Gastroesophageal sphincter (tissue), 4 donors: ENCODE measurements around the gene RPRD1B. TPM values are rescaled to one million over a fixed set of nuclear protein-coding genes. Genes with fewer than 3 reads are reported as not detected.

ENCODE experiments used
- ATAC-seq: fragments of 150-250 bp; one replicate; pipeline ENCODE4 v1.9.1; 2016; ENCODE audit warnings: mild to moderate bottlenecking, moderate library complexity
- H3K27ac ChIP-seq, 4 donors: fragments of 200-600 bp; sonication (generic) in 3 of 4; 1 replicate in 3 of 4; 2 replicates in 1 of 4; pipeline ENCODE4 v1.5.1; 2016 to 2019
- H3K27me3 ChIP-seq: fragments of 200-600 bp; sonication (generic); one replicate; pipeline ENCODE4 v1.5.1; 2019
- H3K36me3 ChIP-seq, 2 donors: fragments of 200-600 bp; sonication (generic); one replicate each; pipeline ENCODE4 v1.5.1; 2019; ENCODE audit warnings: control low read depth in 1 of 2
- H3K4me1 ChIP-seq, 3 donors: fragments of 200-600 bp; sonication (generic); 1 replicate in 2 of 3; 2 replicates in 1 of 3; pipeline ENCODE4 v1.5.1; 2016 to 2019; ENCODE audit warnings: control low read depth in 2 of 3
- H3K4me3 ChIP-seq, 2 donors: fragments of 200-600 bp; sonication (generic); one replicate each; pipeline ENCODE4 v1.5.1; 2019; ENCODE audit warnings: mild to moderate bottlenecking in 1 of 2, moderate library complexity in 1 of 2
- H3K9me3 ChIP-seq, 3 donors: fragments of 200-600 bp; sonication (generic); one replicate each; pipeline ENCODE4 v1.5.1; 2017 to 2019; ENCODE audit warnings: control low read depth in 2 of 3
- CTCF ChIP-seq, 4 experiments: fragments of 200-600 bp in 2 of 4; fragments of 450-650 bp in 2 of 4; sonication (generic) in 1 of 4; IDR thresholded peaks; one replicate each; pipeline ENCODE4 v1.5.1; 2017 to 2019; ENCODE audit warnings: antibody characterized with exemption in 4 of 4, mild to moderate bottlenecking in 2 of 4, moderate library complexity in 2 of 4
- EP300 ChIP-seq: sonication (generic); formaldehyde crosslinking; IDR thresholded peaks from one replicate; pipeline ENCODE4 v1.6.1; 2017; ENCODE audit warnings: antibody characterized with exemption, mild to moderate bottlenecking
- POLR2A ChIP-seq, 2 donors: fragments of 450-650 bp; IDR thresholded peaks; one replicate each; pipeline ENCODE4 v1.6.1; 2017; ENCODE audit warnings: antibody characterized with exemption in 2 of 2, mild to moderate bottlenecking in 2 of 2, moderate library complexity in 1 of 2
- POLR2AphosphoS5 ChIP-seq: sonication (generic); formaldehyde crosslinking; IDR thresholded peaks from one replicate; pipeline ENCODE4 v1.6.1; 2017; ENCODE audit warnings: antibody characterized with exemption
- WGBS, 2 donors: methylation state at CpG; one replicate each; pipeline ENCODE4 v1.1.5; 2018; ENCODE audit warnings: low coverage in 1 of 2; 5-methylcytosine and 5-hydroxymethylcytosine counted together
- total RNA-seq, 4 donors: library from RNA; depleted of rRNA; stranded (reverse); fragments of >200 nt; gene quantifications; one replicate each; pipeline ENCODE4 v1.1.0, GENCODE V29; 2016

Gene RPRD1B
- total RNA-seq, 4 donors from 2014 or later: 17.1 to 26.8 (median 23.7) TPM

DNA sequence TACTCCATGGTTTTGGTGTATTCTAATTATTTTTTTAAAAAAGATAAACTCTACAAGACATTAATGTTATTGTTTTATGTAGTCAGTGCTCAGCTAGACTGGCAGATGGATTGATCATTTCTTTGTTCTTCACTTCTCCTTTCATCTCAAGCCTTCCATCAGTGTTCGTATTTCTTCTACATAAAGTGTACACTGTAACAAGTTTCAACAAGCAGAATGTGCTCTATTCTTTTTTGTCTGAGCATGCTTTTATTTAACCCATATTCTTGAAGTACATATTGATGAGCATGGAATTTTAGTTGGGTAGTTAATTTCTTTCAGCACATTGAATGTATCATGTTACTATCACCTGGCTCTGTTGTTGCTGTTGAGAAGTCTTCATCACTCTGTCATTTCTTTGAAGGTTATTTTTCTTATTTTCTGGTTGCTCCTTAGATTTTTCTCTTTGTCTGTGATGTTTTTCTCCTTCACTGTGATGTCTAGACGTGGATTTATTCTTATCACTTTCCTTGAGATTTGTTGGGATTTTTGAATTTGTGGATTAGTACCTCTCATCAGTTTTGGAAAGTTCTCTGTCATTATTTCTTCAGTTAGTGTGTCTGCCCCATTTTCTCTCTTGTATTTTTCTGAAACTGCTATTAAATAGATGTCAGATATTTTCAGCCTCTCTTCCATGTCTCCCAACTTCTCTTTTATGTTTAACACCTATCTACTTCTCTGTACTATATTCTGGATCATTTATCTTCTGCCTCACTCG is 83.0 kb downstream of the RPRD1B start:
- no peaks in the 10 kb centered on the region for H3K27me3 ChIP-seq
- H3K27ac ChIP-seq: no peak overlapping the region
- WGBS, 2 donors: 58 to 63% methylated on average over 3 of the region's 3 CpGs
- H3K4me1 ChIP-seq: peaks cover 0 to 13% (median 0%) of the 10 kb centered on the region in 3 donors
- no peaks in the 10 kb centered on the region for H3K36me3 ChIP-seq
- no peak overlapping the region for H3K4me3 ChIP-seq
- H3K9me3 ChIP-seq: no peaks in the 10 kb centered on the region
- ATAC-seq: no peak
- TF ChIP-seq CTCF (IDR thresholded peaks at IDR 0.05) (no peak), EP300 (no peak), POLR2A (IDR thresholded peaks at IDR 0.05) (no peak), POLR2AphosphoS5 (no peak)

DNA sequence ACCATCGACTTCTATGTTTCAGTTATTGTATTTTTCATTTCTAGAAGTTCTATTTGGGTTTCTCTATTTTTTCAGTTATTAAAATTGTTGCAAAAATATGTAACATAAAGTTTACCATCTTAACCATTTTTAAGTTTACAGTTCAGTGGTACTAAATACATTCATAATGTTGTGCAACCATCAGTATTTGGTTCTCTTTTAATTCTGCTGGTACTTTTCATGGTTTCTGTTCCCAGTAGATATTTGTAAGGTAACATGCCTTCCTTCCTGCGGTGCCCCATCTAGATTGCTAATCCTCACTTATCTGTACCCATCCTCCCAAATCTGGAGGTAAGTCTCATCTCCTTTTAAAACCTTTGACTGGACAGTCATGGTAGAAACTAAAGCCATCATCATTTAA is 83.7 kb downstream of the RPRD1B start:
- Histone ChIP-seq H3K4me3 (no peak overlapping the region), H3K27me3 (no peaks in the 10 kb centered on the region), H3K4me1 (peaks cover 0 to 9% (median 0%) of the 10 kb centered on the region in 3 donors), H3K36me3 (no peaks in the 10 kb centered on the region), H3K9me3 (no peaks in the 10 kb centered on the region), H3K27ac (no peak overlapping the region)
- WGBS, 2 donors: 92 to 100% methylated on average over 1 to 2 of the region's 2 CpGs
- no peak for ATAC-seq
- TF ChIP-seq CTCF (IDR thresholded peaks at IDR 0.05) (no peak), EP300 (no peak), POLR2AphosphoS5 (no peak), POLR2A (IDR thresholded peaks at IDR 0.05) (no peak)

DNA sequence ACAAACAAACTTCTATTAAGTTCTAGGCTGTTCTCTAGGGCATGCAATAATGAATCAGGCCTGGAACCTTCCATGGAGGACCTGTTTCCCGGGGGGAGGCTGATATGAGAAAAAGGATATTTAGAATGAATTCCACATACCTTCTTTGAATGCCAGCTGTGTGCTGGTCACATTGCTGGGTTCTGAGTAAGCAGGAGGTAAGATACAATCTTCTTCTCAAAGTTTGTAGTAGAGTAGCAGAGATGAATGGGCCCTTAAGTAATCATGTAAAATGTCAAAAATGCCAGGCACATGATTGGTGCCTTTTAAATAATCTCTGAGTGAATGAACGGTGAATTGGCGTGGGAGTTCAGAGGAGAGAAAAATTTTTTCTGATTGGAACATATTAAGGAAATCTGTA is 84.1 kb downstream of the RPRD1B start:
- Histone ChIP-seq H3K27me3 (no peaks in the 10 kb centered on the region), H3K9me3 (no peaks in the 10 kb centered on the region), H3K36me3 (no peaks in the 10 kb centered on the region), H3K27ac (no peak overlapping the region), H3K4me3 (no peak overlapping the region), H3K4me1 (peaks cover 0 to 12% (median 1%) of the 10 kb centered on the region in 3 donors)
- ATAC-seq: no peak
- TF ChIP-seq CTCF (IDR thresholded peaks at IDR 0.05) (no peak), POLR2AphosphoS5 (no peak), EP300 (no peak), POLR2A (IDR thresholded peaks at IDR 0.05) (no peak)
- WGBS, 2 donors: 61 to 65% methylated on average over 2 to 3 of the region's 3 CpGs

- 69 to 78% methylated on average over 4 to 6 of the region's 6 CpGs for WGBS, 2 donors
- H3K27me3 ChIP-seq: no peaks in the 10 kb centered on the region
- H3K27ac ChIP-seq: no peak overlapping the region
- no peaks in the 10 kb centered on the region for H3K36me3 ChIP-seq
- TF ChIP-seq EP300 (no peak), POLR2A (IDR thresholded peaks at IDR 0.05) (no peak), CTCF (IDR thresholded peaks at IDR 0.05) (no peak), POLR2AphosphoS5 (no peak)
- H3K9me3 ChIP-seq: no peaks in the 10 kb centered on the region
- no peak overlapping the region for H3K4me3 ChIP-seq
- H3K4me1 ChIP-seq: peaks cover 0 to 11% (median 9%) of the 10 kb centered on the region in 3 donors
- ATAC-seq: no peak
Observed at GRCh38 chr20:38119446-38119845, 85.9 kb downstream of the RPRD1B start.

GRCh38 chr20:38120625-38120988 is 87.1 kb downstream of the RPRD1B start:
- no peak for ATAC-seq
- H3K27ac ChIP-seq: no peak overlapping the region
- H3K27me3 ChIP-seq: no peaks in the 10 kb centered on the region
- no peaks in the 10 kb centered on the region for H3K9me3 ChIP-seq
- 100% methylated on average over 1 of the region's 4 CpGs for WGBS, 2 donors
- H3K36me3 ChIP-seq: no peaks in the 10 kb centered on the region
- no peak overlapping the region for H3K4me3 ChIP-seq
- H3K4me1 ChIP-seq: peaks cover 0 to 22% (median 14%) of the 10 kb centered on the region in 3 donors
- TF ChIP-seq POLR2AphosphoS5 (no peak), POLR2A (IDR thresholded peaks at IDR 0.05) (no peak), EP300 (no peak), CTCF (IDR thresholded peaks at IDR 0.05) (no peak)
